ENCODE results near the gene CTCF.

- TF ChIP-seq POLR2A (IDR thresholded peaks at IDR 0.05) (peak in 1 of 2 donors; percentile 54), CTCF (IDR thresholded peaks at IDR 0.05) (no peak), EP300 (IDR thresholded peaks at IDR 0.05) (no peak)
These were observed 25.1 kb upstream of the CTCF start for GRCh38 chr16:67537270-67537635.

All from suprapubic skin (tissue), 3 donors.